Stomach smooth muscle (tissue), 2 donors: ENCODE results near the gene NGEF.

ENCODE experiments used
- H3K27ac ChIP-seq: one replicate; pipeline ENCODE4 v1.7.0; 2013; ENCODE audit warnings: mild to moderate bottlenecking, low read length, inconsistent platforms
- H3K27me3 ChIP-seq, 2 donors: one replicate each; pipeline ENCODE4 v1.7.0; 2013; ENCODE audit warnings: low read length in 2 of 2; ENCODE audit not compliant: insufficient read depth in 2 of 2, control insufficient read depth in 1 of 2
- H3K36me3 ChIP-seq, 2 donors: one replicate each; pipeline ENCODE4 v1.7.0; 2013; ENCODE audit warnings: low read length in 2 of 2; ENCODE audit not compliant: control insufficient read depth in 2 of 2, insufficient read depth in 2 of 2
- H3K4me1 ChIP-seq: one replicate; pipeline ENCODE4 v1.7.0; 2013; ENCODE audit warnings: low read length; ENCODE audit not compliant: control insufficient read depth, insufficient read depth
- H3K4me3 ChIP-seq, 2 donors: one replicate each; pipeline ENCODE4 v1.7.0; 2013; ENCODE audit warnings: low read length in 2 of 2
- H3K9ac ChIP-seq, 2 donors: one replicate each; pipeline ENCODE4 v1.7.0; 2013; ENCODE audit warnings: low read length in 2 of 2, mild to moderate bottlenecking in 1 of 2
- H3K9me3 ChIP-seq, 2 donors: one replicate each; pipeline ENCODE4 v1.7.0; 2013; ENCODE audit warnings: low read length in 2 of 2; ENCODE audit not compliant: control insufficient read depth in 2 of 2
- donor health status: healthy.
- donor health status: Pancreatic carcinoma.

NGEF gene

DNA sequence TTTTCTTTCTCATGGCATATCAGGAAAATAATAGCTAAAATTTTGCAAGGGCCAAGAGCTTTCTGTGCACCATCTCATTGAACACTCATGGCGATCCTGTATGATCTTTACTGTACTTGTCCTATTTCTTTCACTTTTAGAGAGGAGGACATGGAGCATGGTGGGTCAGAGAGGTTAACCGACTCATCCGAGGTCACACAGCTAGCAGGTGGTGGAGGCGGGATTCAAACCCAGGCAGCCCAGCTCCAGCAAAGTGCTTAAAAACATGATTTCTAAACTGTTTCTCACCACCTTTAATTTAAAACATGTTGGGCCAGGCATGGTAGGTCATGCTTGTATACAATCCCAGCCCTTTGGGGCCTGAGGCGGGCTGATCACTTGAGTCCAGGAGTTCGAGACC, 6.4 kb downstream of the NGEF start:
- Histone ChIP-seq H3K9me3 (no peaks in the 10 kb centered on the region), H3K36me3 (no peaks in the 10 kb centered on the region), H3K27ac (no peak overlapping the region), H3K9ac (no peak overlapping the region), H3K4me1 (no peaks in the 10 kb centered on the region), H3K27me3 (peaks cover 0 to 2% of the 10 kb centered on the region in 2 donors), H3K4me3 (no peak overlapping the region)

GRCh38 chr2:233005096-233005495, 8.0 kb downstream of the NGEF start:
- no peaks in the 10 kb centered on the region for H3K9me3 ChIP-seq
- no peak overlapping the region for H3K4me3 ChIP-seq
- no peaks in the 10 kb centered on the region for H3K4me1 ChIP-seq
- peaks cover 0 to 2% of the 10 kb centered on the region in 2 donors for H3K27me3 ChIP-seq
- no peaks in the 10 kb centered on the region for H3K36me3 ChIP-seq
- no peak overlapping the region for H3K9ac ChIP-seq
- H3K27ac ChIP-seq, result no peak overlapping the region

DNA sequence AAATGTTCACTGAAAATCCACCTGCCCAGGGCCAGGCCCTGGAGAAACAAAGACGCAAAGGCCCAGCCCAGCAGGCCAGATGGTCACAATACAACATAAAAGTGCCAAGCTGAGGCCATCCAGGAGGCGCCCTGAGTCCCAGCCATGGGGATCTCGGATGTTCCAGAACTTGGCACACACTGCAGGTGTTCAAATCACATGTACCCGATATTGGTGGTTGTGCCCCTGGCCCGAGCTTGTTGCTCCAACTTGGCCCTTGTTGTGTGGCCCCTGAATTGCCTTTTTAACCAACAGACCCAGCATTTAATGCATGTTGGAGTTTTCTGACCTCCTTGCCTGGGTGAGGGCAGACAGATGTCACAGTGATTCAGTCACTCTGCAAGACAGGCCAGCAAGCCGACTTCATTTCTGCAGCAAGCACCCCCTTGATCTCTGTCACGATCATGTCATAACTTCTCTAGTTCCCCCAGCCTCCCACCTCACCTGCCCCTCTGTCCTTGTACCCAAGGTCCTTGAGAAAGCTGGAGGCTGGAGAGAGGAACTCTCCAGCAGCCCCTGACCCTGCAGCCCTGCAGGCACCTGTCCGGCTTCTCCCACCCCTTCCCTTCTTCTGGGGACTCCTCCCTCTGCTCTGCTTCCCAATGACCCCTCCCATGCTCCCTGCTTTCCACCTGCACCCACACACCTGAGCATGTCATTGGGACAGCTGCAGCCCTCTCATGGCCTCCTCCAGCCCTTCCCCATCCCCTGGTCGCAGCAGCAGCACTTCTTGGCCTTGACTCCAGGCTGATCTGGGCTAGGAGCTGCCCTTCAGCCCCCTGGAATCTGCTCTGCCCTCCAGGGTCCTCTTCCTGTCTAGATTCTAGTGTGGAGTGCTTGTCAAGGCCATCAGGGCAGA, 9.1 kb downstream of the NGEF start:
- Histone ChIP-seq H3K27me3 (peaks cover 0 to 2% of the 10 kb centered on the region in 2 donors), H3K4me3 (no peak overlapping the region), H3K27ac (no peak overlapping the region), H3K4me1 (no peaks in the 10 kb centered on the region), H3K36me3 (no peaks in the 10 kb centered on the region), H3K9me3 (no peaks in the 10 kb centered on the region), H3K9ac (no peak overlapping the region)

GRCh38 chr2:233002829-233003657, 10.0 kb downstream of the NGEF start:
- no peaks in the 10 kb centered on the region for H3K4me1 ChIP-seq
- no peak overlapping the region for H3K4me3 ChIP-seq
- no peaks in the 10 kb centered on the region for H3K9me3 ChIP-seq
- H3K9ac ChIP-seq, result no peak overlapping the region
- no peak overlapping the region for H3K27ac ChIP-seq
- H3K36me3 ChIP-seq, result no peaks in the 10 kb centered on the region
- H3K27me3 ChIP-seq, result peaks cover 0 to 2% of the 10 kb centered on the region in 2 donors

DNA sequence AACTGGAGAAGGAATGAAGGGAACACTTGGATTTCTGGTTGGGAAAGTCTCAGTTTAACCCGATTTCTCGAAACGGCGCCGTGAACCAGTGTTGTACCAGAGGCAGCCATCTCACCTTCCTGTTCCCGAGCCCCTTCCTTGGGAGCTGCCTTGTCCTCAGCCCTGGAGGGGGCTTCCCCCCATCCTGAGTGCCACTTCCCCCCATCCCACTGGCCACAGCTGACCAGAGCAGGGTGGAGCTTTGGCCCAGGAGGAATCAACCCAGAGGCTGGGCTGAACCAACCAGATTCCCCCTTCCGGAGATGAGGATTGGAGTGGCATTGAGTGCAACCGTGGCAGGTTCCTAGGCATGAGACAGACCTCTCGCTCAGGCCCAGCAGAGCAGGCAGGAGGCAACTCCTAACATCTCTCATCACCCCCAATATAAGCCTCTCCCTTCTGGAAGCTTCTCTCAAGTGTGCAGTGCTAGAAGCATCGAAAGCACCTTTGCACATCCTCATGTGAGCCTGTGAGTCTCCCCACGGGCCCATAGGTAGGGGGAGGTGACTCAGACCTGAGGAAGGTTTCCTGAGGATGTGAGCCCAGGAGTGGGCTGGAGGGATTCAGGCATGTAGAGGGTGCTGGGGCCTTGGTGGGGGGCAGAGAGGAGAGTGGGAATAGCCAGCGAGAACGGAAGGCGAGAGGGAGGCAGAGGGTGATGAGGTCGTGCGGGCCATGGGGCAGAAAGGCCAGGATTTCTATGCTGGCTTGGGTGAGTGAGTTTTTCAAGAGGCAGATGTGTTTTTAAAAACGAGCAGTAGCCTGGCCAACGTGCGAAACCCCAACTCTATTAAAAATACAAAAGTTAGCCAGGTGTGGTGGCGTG, 11.9 kb downstream of the NGEF start:
- Histone ChIP-seq H3K27ac (no peak overlapping the region), H3K4me3 (no peak overlapping the region), H3K4me1 (no peaks in the 10 kb centered on the region), H3K27me3 (peaks cover 0 to 4% of the 10 kb centered on the region in 2 donors), H3K36me3 (no peaks in the 10 kb centered on the region), H3K9me3 (no peaks in the 10 kb centered on the region), H3K9ac (no peak overlapping the region)

DNA sequence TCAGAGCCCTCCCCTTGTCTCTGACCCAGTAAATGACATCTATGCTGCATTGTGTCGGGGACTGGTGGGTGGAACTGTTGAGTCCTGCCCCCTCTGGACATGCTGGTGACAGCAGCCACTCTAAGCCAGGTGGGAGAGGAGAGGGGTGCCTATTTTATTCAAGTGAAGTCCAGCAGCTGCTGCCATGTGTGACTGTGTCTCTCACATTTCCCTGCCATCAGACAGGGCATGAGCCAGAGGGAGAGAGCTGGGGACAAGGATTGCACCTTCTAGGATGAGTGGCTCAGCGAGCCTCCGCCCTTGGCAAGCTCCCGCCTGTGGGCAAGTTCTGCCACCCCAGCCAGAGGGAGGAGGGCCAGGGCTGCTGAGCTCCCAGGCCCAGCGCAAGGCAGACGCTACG, 13.7 kb downstream of the NGEF start:
- H3K4me1 ChIP-seq, result no peaks in the 10 kb centered on the region
- H3K9me3 ChIP-seq, result no peaks in the 10 kb centered on the region
- H3K9ac ChIP-seq, result no peak overlapping the region
- H3K4me3 ChIP-seq, result no peak overlapping the region
- H3K27ac ChIP-seq, result no peak overlapping the region
- H3K36me3 ChIP-seq, result no peaks in the 10 kb centered on the region
- H3K27me3 ChIP-seq, result peaks cover 0 to 2% of the 10 kb centered on the region in 2 donors

- Histone ChIP-seq H3K9me3 (no peaks in the 10 kb centered on the region), H3K4me1 (no peaks in the 10 kb centered on the region), H3K4me3 (no peak overlapping the region), H3K27ac (no peak overlapping the region), H3K9ac (no peak overlapping the region), H3K36me3 (no peaks in the 10 kb centered on the region), H3K27me3 (peaks cover 0 to 2% of the 10 kb centered on the region in 2 donors)
Observed at GRCh38 chr2:232998666-232998985, 14.4 kb downstream of the NGEF start.

DNA sequence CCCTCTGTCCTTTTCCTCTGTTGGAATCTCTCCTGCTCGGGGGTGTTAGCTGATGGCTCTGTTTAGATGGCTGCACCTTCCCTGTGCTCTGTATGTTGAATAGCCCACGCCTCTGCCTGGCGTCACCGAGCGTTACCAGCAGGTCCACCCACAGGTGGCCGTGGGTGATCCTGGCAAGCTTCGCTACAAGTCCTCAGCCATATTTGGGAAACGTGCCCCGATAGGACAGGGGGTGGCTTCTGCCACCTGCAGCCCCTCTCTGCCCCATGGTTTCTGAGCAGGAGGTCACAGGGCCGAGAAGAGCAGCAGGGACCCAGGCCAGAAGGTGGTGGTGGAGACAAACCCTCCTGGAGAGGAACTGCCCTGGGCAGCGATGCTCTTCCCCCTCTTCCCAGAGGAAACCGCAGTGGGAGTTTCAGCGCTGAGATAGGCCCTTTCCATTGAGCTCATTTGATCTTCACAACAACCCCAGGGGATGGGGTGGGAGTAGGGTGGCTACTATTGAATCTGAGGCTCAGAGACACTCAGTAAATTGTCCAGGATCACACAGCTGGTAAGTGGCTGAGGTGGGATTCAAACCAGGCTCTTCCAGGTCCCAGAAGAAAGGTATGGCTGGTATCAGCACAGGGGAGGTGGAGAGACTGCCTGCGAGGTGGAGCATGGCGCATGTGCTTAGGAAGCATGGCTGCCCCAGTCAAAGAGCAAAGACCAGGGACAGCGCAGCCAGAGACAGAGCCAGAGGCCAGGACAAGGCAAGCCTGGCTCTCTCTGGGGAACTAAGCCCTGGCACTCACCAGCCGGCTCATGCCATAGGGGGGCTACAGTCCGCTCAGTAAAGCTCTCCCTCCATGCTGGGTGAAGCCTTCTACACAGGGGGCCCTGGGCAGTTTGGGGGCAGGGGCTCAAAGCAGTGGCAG, 15.0 kb downstream of the NGEF start:
- no peak overlapping the region for H3K27ac ChIP-seq
- H3K9me3 ChIP-seq, result no peaks in the 10 kb centered on the region
- peaks cover 0 to 2% of the 10 kb centered on the region in 2 donors for H3K27me3 ChIP-seq
- no peak overlapping the region for H3K4me3 ChIP-seq
- no peaks in the 10 kb centered on the region for H3K36me3 ChIP-seq
- H3K4me1 ChIP-seq, result no peaks in the 10 kb centered on the region
- H3K9ac ChIP-seq, result no peak overlapping the region

DNA sequence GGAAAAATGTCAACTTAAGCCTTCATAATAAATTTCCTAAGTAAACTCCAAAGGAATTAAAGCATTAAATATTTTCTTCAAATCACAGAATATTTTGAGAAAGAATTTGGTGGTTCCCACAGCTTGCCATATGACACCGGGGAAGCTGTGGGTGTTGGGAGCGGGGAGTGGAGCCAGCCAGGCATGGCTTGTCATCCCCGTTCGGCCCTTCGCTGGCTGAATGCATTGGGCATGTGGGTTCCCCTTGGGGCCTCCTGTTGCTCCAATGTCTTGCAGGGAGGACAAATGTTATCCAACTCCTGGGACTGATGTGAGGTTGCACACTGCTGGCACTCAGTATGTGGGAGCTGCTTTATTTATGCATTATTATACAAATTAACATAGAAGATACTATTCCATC, 18.6 kb downstream of the NGEF start:
- Histone ChIP-seq H3K4me3 (no peak overlapping the region), H3K9me3 (no peaks in the 10 kb centered on the region), H3K36me3 (no peaks in the 10 kb centered on the region), H3K4me1 (no peaks in the 10 kb centered on the region), H3K9ac (no peak overlapping the region), H3K27me3 (peaks cover 0 to 2% of the 10 kb centered on the region in 2 donors), H3K27ac (no peak overlapping the region)
